Omental fat pad (tissue), 4 donors: ENCODE results near the gene ITPRIPL1. TPM values are rescaled to one million over a fixed set of nuclear protein-coding genes. Genes with fewer than 3 reads are reported as not detected.
"Not testable (repeated sequence)": the region's sequence is repeated elsewhere in the genome, so short reads cannot be mapped to it uniquely, and the experiment has no call there.

Source experiments
- ATAC-seq: fragments of 150-250 bp; one replicate; pipeline ENCODE4 v1.9.1; 2016; ENCODE audit warnings: mild to moderate bottlenecking, moderate library complexity; ENCODE audit not compliant: low FRiP score
- DNase-seq: peaks from one replicate; pipeline ENCODE4 v3.0.0-alpha.2; 2019; ENCODE audit warnings: low spot score
- total RNA-seq, 4 donors: library from RNA; depleted of rRNA; stranded (reverse); fragments of >200 nt; gene quantifications; one replicate each; pipeline ENCODE4 v1.1.0, GENCODE V29; 2016
- TF ChIP-seq, protein P1 (sequence below), 3 donors: fragments of 450-650 bp; IDR thresholded peaks; one replicate each; pipeline ENCODE4 v1.5.1; 2016 to 2017; ENCODE audit warnings: antibody characterized with exemption in 3 of 3, mild to moderate bottlenecking in 3 of 3, moderate library complexity in 2 of 3

The ITPRIPL1 gene, protein sequence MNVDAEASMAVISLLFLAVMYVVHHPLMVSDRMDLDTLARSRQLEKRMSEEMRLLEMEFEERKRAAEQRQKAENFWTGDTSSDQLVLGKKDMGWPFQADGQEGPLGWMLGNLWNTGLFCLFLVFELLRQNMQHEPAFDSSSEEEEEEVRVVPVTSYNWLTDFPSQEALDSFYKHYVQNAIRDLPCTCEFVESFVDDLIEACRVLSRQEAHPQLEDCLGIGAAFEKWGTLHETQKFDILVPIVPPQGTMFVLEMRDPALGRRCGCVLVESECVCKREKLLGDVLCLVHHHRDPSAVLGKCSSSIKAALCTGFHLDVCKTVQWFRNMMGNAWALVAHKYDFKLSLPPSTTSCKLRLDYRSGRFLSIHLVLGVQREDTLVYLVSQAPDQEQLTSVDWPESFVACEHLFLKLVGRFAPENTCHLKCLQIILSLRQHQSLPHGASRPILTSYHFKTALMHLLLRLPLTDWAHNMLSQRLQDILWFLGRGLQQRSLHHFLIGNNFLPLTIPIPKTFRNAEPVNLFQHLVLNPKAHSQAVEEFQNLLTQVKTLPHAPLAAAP
- 1 to 10 TPM; 4.8 to 7.6 (median 6.6) TPM for total RNA-seq

DNA sequence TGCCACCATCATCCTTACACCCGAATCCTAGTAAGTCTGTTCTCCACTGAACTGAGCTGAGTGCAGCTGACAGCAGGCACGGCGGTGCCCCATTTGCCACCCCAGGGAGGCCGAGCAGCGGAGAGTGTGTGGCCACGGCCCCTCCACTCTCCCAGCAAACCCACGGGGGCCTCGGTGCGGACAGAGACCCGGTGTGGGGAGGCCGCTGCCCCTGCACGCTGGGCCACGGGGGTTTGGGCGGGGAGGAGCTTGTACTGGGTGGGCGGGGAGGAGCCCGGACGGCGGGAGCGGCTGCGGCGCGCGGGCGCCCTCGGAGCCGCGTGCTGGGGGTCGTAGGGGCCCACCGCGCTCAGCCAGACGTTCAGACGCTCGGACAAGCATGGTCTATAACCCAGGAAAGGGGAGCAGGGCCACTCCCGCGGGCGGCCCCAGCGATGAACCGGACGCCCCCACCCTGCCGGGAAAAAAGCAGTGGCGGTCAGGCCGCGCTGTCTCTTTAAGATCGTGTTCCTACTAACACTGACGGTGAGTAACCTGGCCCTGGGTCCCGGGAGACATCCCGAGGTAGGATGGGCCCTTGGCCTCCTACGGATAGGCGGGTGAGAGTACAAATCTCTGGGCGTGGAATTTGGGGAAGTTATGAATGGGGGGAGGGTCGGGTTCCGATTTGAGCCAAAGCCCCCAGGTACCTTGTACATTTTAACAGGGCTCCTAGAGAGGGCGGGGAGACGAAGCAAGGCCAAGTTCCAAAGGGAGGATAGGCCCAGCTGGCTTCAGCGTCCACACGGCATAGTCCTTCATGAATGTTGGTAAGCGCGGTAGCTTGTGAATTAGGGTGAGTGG, at the start of gene ITPRIPL1:
Gene ITPRIPL1, plus strand, starts transcription at position 277 of the 843 bp plus-strand sequence. Its CDS starts 523 bp downstream, at position 800.
- ATAC-seq (peak; percentile 87), DNase-seq (no peak)
- TF ChIP-seq, protein P1, sequence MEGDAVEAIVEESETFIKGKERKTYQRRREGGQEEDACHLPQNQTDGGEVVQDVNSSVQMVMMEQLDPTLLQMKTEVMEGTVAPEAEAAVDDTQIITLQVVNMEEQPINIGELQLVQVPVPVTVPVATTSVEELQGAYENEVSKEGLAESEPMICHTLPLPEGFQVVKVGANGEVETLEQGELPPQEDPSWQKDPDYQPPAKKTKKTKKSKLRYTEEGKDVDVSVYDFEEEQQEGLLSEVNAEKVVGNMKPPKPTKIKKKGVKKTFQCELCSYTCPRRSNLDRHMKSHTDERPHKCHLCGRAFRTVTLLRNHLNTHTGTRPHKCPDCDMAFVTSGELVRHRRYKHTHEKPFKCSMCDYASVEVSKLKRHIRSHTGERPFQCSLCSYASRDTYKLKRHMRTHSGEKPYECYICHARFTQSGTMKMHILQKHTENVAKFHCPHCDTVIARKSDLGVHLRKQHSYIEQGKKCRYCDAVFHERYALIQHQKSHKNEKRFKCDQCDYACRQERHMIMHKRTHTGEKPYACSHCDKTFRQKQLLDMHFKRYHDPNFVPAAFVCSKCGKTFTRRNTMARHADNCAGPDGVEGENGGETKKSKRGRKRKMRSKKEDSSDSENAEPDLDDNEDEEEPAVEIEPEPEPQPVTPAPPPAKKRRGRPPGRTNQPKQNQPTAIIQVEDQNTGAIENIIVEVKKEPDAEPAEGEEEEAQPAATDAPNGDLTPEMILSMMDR (IDR thresholded peaks at IDR 0.05) = no peak

DNA sequence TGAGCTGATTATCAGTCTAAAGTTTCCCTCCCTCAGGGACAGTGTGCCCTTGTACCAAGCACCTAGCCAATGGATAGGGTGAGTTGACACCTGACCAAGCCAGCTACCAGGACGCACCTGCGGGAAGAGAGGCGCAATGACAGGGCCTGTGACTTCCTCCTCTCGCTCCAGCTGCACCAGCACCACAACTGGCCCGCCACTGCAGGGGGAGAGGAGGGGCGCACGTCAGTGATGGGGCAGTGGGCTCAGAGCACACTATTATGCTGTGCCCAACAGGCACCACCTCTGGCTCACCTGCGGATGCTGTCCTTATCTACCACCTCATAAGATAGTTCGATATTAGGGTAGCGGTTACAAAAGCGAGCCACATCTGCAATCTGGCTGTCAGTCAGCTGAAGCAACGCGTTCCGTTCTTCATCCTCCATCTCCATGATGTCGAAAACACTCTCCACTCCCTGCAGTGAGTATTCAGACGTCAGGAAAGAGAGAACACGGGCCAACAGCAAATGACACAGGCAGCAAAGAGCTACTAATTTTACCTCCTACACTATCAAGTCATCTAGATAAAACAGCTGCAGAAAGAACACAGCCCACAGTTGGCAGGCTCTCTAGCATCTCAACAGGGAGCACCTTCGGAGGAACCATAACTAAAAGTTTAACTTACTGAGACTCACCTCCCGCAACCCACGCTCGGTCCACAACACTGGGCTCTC, 48.2 kb upstream of the ITPRIPL1 start:
- ATAC-seq (no peak), DNase-seq (no peak)

DNA sequence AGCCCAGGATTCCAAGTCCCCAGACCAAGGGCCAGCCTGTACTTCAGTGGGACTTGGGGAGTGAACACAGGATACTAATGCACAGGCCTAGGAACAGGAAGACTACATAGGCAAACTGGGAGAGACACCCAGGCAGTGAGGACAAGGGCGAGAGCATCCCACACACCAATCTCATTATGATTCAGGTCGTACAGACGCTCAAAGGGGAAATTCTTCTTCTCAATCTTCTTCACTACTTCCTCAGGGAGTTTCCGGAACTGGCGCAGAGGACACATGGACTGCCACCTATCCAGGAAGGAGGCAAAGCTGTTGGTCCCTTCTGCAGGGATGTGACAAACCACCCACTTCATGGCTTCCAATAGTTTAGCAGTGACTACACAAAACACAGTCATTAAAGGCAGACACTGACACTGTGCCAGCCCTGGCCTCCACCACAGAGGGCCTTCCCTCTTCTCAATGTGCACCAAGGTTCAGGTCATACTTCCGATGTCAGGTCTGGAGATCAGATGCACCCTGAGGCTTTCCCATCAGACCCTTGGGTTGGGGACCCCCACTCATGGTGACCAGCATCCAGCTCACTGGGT, 37.8 kb upstream of the ITPRIPL1 start:
- DNase-seq (no peak), ATAC-seq (no peak)
- TF ChIP-seq, protein P1 (IDR thresholded peaks at IDR 0.05) = no peak

More for the DNA sequence above, 48.2 kb upstream of the ITPRIPL1 start:
- TF ChIP-seq, protein P1 (IDR thresholded peaks at IDR 0.05) = no peak

DNA sequence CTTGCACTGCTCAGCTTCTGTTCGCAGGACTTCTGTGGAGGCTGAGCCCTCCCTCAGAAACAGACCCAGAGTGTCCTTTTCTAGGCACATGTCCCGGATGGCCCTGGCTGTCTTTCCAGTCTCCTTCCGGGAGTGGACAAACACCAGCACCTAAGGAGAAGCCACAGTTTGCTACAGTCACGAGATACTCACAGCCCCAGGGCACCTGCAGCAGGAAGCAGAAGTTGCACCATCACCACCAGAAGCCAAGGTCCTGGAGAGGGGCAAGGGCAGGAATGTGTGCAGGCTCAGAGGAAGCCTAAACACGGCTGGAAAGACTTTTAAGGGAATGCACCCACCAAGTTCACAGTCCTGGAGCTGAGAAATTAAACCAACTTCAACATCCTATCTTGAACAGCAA, 33.4 kb upstream of the ITPRIPL1 start:
- TF ChIP-seq, protein P1 (IDR thresholded peaks at IDR 0.05) = no peak
- DNase-seq (no peak), ATAC-seq (no peak)

DNA sequence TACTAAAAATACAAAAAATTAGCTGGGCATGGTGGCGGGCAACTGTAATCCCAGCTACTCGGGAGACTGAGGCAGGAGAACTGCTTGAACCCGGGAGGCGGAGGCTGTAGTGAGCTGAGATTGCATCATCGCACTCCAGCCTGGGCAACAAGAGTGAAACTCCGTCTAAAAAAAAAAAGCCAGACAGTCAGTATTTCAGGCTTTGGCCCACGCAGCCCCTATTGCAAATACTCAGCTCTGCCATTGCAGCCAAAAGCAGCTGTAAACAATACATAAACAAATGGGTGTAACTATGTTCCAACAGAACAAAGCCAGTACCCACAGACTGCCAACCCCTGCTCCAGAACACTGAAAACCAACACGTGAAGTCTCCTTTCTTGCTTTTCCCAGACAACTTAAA, 30.8 kb upstream of the ITPRIPL1 start:
- DNase-seq, ATAC-seq: not testable (repeated sequence)

DNA sequence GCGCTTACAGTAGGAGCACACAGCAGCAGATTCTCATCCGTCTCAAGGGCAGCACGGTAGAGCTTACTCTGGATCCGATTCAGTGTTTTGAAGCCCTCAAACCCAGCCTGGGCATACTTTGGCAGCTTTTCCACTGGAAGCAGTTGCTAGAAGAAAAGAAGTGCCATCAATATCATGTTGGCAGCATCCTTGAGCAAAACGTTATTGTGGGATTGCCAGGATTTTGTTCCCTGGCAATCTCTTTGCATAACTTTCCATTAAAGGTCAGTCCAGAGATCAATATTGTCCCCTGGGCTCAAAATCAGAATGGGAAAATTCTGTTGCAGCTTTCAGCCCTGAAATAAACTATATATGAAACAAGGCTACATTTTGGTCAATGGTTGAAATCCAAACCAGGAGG, 28.2 kb upstream of the ITPRIPL1 start:
- no peak for ATAC-seq

More for the DNA sequence above, 28.2 kb upstream of the ITPRIPL1 start:
- no peak for DNase-seq
- TF ChIP-seq, protein P1 (IDR thresholded peaks at IDR 0.05) = no peak
